Breast epithelium (tissue), 3 donors: ENCODE results near the gene ITIH5.

Experiments used
- CTCF ChIP-seq, 3 donors: fragments of 450-650 bp; IDR thresholded peaks; one replicate each; pipeline ENCODE4 v1.5.1; 2016 to 2017; ENCODE audit warnings: antibody characterized with exemption in 3 of 3, mild to moderate bottlenecking in 3 of 3, moderate library complexity in 3 of 3
- POLR2A ChIP-seq: fragments of 450-650 bp; IDR thresholded peaks from one replicate; pipeline ENCODE4 v1.6.1; 2016; ENCODE audit warnings: antibody characterized with exemption, mild to moderate bottlenecking, moderate library complexity
- POLR2AphosphoS5 ChIP-seq, 3 donors: sonication (generic); formaldehyde crosslinking; IDR thresholded peaks; one replicate each; pipeline ENCODE4 v1.6.1; 2017; ENCODE audit warnings: antibody characterized with exemption in 3 of 3

GRCh38 chr10:7587865-7588188 lies 78.9 kb downstream of the ITIH5 start:
- TF ChIP-seq CTCF (IDR thresholded peaks at IDR 0.05) = no peak
- no peak for TF ChIP-seq POLR2A
- no peak for TF ChIP-seq POLR2AphosphoS5 (IDR thresholded peaks at IDR 0.05)
